ENCODE results near the gene UGT1A7. TPM values are rescaled to one million over a fixed set of nuclear protein-coding genes. Genes with fewer than 3 reads are reported as not detected.
"Not testable (repeated sequence)": the region's sequence is repeated elsewhere in the genome, so short reads cannot be mapped to it uniquely, and the experiment has no call there.

Gene UGT1A7
- total RNA-seq, 4 donors from 2014 or later = 4.6 TPM; not detected in 3

- no peak for ATAC-seq
- 85 to 86% methylated on average over 4 of the region's 4 CpGs for WGBS, 2 donors (ENCODE audit: low coverage in 1 of 2)
- no peak within 1 kb of the TSS for H3K4me3 ChIP-seq
- TF ChIP-seq POLR2A (IDR thresholded peaks at IDR 0.05) (no peak), EP300 (IDR thresholded peaks at IDR 0.05) (no peak), POLR2AphosphoS5 (IDR thresholded peaks at IDR 0.05) (no peak), CTCF (IDR thresholded peaks at IDR 0.05) (no peak)
- no peak within 1 kb of the TSS for H3K27ac ChIP-seq
- H3K27me3 ChIP-seq = peaks cover 6% of the 10 kb centered on the region
- no peaks in the 10 kb centered on the region for H3K9me3 ChIP-seq
- no peaks in the 10 kb centered on the region for H3K4me1 ChIP-seq
- H3K36me3 ChIP-seq = no peaks in the 10 kb centered on the region
Observed at GRCh38 chr2:233692648-233693047, 10.9 kb downstream of the UGT1A7 start, which contains the start of gene UGT1A6. Gene UGT1A6, plus strand, starts transcription at chr2:233692890. Its CDS starts 115 bp downstream, at chr2:233693005.

- TF ChIP-seq POLR2A (IDR thresholded peaks at IDR 0.05) = no peak
- no peak for TF ChIP-seq EP300 (IDR thresholded peaks at IDR 0.05)
- TF ChIP-seq CTCF (IDR thresholded peaks at IDR 0.05) = no peak
- no peak for TF ChIP-seq POLR2AphosphoS5 (IDR thresholded peaks at IDR 0.05)
- Histone ChIP-seq H3K4me3 (no peak overlapping the region), H3K27me3 (peaks cover 6% of the 10 kb centered on the region), H3K27ac (no peak overlapping the region), H3K36me3 (no peaks in the 10 kb centered on the region), H3K9me3 (no peaks in the 10 kb centered on the region), H3K4me1 (no peaks in the 10 kb centered on the region)
- WGBS, 2 donors (ENCODE audit: low coverage in 1 of 2) = 50 to 75% methylated on average over 2 to 5 of the region's 6 CpGs
- no peak for ATAC-seq
Observed at GRCh38 chr2:233693963-233694362, 12.3 kb downstream of the UGT1A7 start.

GRCh38 chr2:233698740-233699139 is 17.0 kb downstream of the UGT1A7 start:
- H3K36me3 ChIP-seq = no peaks in the 10 kb centered on the region
- H3K27me3 ChIP-seq = no peaks in the 10 kb centered on the region
- TF ChIP-seq EP300 (IDR thresholded peaks at IDR 0.05) = no peak
- TF ChIP-seq CTCF (IDR thresholded peaks at IDR 0.05) = no peak
- no peak for TF ChIP-seq POLR2A (IDR thresholded peaks at IDR 0.05)
- TF ChIP-seq POLR2AphosphoS5 (IDR thresholded peaks at IDR 0.05) = no peak
- 53 to 84% methylated on average over 2 to 4 of the region's 4 CpGs for WGBS, 2 donors (ENCODE audit: low coverage in 1 of 2)
- H3K9me3 ChIP-seq = no peaks in the 10 kb centered on the region
- no peak overlapping the region for H3K4me3 ChIP-seq
- no peak overlapping the region for H3K27ac ChIP-seq
- ATAC-seq = no peak
- H3K4me1 ChIP-seq = no peaks in the 10 kb centered on the region

- Histone ChIP-seq H3K4me3 (no peak overlapping the region), H3K9me3 (no peaks in the 10 kb centered on the region), H3K36me3 (no peaks in the 10 kb centered on the region), H3K4me1 (no peaks in the 10 kb centered on the region), H3K27me3 (no peaks in the 10 kb centered on the region), H3K27ac (no peak overlapping the region)
- no peak for ATAC-seq
- 92 to 100% methylated on average over 3 to 8 of the region's 8 CpGs for WGBS, 2 donors (ENCODE audit: low coverage in 1 of 2)
- TF ChIP-seq EP300 (IDR thresholded peaks at IDR 0.05) (no peak), CTCF (IDR thresholded peaks at IDR 0.05) (no peak), POLR2A (IDR thresholded peaks at IDR 0.05) (no peak), POLR2AphosphoS5 (IDR thresholded peaks at IDR 0.05) (no peak)
Observed at GRCh38 chr2:233699424-233700027, 17.8 kb downstream of the UGT1A7 start.

- H3K36me3 ChIP-seq = no peaks in the 10 kb centered on the region
- no peak overlapping the region for H3K27ac ChIP-seq
- no peaks in the 10 kb centered on the region for H3K4me1 ChIP-seq
- H3K4me3 ChIP-seq = no peak overlapping the region
- no peak for ATAC-seq
- WGBS, 2 donors (ENCODE audit: low coverage in 1 of 2) = 43% methylated on average over 1 of the region's 1 CpG; no CpG with 5 or more reads in 1 of the 2 donors
- H3K27me3 ChIP-seq = no peaks in the 10 kb centered on the region
- H3K9me3 ChIP-seq = no peaks in the 10 kb centered on the region
- no peak for TF ChIP-seq EP300 (IDR thresholded peaks at IDR 0.05)
Observed at GRCh38 chr2:233700028-233700635, 18.4 kb downstream of the UGT1A7 start.

GRCh38 chr2:233700842-233701241 is 19.1 kb downstream of the UGT1A7 start:
- H3K4me3 ChIP-seq, ATAC-seq, H3K27me3 ChIP-seq, H3K9me3 ChIP-seq, H3K4me1 ChIP-seq, H3K27ac ChIP-seq, H3K36me3 ChIP-seq: not testable (repeated sequence)
- WGBS, 2 donors (ENCODE audit: low coverage in 1 of 2) = 86 to 100% methylated on average over 1 to 2 of the region's 5 CpGs
